NCI-H748 (cell line): ENCODE measurements around the gene ZNF630.
"Not testable (repeated sequence)": the region's sequence is repeated elsewhere in the genome, so short reads cannot be mapped to it uniquely, and the experiment has no call there.

Experiments used
- DNase-seq: peaks from one replicate; lab custom pipeline; 2025; ENCODE audit not compliant: unreplicated experiment; lab: John Stamatoyannopoulos, UW

ZNF630 gene

GRCh38 chrX:48071064-48071985 lies at the start of gene ZNF630:
Gene ZNF630, minus strand, starts transcription at chrX:48071640. Its CDS starts 4,754 bp downstream, at chrX:48066886.
- peak; percentile 80 for DNase-seq

DNA sequence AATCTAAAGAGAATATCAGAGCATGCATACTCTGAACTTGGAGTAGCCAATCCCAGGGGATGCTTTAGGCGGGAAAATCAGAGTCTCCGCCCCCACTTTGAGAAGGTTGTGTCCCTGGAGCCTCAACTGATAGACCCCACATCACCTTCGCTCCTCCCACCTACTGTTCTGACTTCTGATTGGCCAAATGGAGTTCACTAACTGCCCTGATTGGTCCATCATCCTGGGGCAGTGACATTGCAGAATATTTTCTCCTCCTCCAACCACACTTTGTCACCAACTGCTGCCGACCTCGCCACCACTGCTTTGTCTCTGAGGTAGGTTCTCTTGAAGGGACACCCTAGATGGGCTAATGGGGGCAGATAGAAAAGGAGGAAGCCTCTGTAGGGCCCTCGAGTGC lies 36.3 kb upstream of the ZNF630 start:
- DNase-seq: no peak

DNA sequence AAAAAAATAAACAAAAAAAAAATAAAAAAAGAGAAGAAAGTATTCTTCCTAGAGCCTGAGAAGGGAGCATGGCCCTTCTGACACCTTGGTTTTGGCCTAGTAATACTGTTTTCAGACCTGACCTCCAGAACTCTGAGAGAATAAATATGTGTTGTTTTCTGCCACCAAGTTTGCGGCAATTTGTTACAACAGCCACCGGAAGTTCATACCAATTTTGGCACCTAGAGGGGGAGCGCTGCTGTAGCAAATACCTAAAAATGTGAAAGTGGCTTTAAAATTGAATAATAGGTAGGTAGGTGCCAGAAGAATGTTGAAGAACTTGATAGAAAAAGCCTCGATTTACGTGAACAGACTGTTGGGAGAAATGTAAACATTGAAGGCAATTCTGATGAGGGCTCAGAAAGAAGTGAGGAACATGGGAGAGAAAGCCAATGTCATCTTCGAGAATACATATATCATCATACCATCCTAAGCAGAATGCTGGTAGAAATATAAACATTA lies 31.5 kb upstream of the ZNF630 start:
- DNase-seq: no peak

DNA sequence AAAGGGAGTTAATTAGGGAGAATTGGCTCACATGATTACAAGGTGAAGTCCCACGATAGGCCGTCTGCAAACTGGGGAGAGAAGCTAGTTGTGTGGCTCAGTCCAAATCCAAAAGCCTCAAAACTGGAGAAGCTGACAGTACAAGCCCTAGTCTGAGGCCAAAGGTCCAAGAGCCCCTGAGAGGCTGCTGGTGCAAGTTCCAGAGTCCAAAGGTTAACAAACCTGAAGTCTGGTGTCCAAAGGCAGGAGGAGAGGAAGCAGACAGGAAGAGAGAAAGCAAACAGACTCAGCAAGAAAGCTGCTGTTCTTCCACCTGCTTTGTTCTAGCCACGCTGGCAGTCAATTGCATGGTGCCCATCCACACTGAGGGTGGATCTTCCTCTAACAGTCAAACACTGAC lies 30.0 kb upstream of the ZNF630 start:
- DNase-seq: no peak

GRCh38 chrX:48092558-48092957 lies 21.1 kb upstream of the ZNF630 start:
- not testable (repeated sequence) for DNase-seq

GRCh38 chrX:48090123-48090522 lies 18.7 kb upstream of the ZNF630 start:
- no peak for DNase-seq

GRCh38 chrX:48086082-48086481 lies 14.6 kb upstream of the ZNF630 start:
- no peak for DNase-seq

- DNase-seq: no peak
Measured at GRCh38 chrX:48083706-48084105, 12.3 kb upstream of the ZNF630 start.

GRCh38 chrX:48083212-48083611 lies 11.8 kb upstream of the ZNF630 start:
- DNase-seq: peak; percentile 41

DNA sequence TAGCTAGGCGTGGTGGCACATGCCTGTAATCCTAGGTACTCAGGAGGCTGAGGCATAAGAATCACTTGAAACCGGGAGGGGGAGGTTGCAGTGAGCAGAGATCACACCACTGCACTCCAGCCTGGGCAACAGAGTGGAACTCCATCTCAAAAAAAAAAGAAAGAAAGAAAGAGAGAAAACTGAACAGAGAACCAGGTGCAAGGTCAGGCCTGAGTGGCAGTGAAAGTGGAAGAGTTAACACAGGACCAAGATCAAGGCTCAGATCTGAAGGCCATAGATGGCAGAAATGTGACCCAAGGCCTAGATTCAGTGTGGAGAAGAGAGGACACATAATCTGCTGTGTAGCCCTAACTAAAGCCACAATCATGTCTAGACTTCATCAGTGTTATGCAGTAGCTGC lies 4.9 kb upstream of the ZNF630 start:
- DNase-seq: no peak

DNA sequence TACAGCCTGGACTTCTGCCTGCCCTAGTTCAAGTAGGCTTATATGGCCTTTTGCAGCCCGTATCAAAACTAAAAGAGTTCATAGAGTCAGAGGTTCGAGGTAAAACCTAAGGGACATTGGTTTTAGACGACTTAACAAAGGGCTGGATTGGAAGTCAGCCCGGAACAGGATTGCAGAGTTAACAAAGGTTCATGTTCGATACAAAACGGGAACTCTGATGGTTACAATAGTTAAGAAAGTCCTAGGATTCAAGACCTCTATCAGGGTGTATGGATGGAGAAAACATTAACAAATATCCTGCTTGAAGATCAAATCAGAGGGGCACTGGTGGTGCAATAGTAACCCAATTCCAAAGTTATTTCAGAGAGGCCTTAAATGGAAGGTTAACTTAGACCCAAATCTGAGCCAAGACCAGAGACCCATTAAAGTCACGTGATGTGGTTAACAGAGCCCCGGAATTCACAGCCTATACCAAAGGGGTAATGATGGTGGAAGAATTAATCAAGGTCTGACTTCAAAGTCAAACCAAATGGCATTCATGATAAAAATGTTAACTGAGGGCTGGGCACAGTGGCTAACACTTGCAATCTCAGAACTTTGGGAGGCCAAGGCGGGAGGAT lies 656 bp upstream of the ZNF630 start:
- DNase-seq: no peak

DNA sequence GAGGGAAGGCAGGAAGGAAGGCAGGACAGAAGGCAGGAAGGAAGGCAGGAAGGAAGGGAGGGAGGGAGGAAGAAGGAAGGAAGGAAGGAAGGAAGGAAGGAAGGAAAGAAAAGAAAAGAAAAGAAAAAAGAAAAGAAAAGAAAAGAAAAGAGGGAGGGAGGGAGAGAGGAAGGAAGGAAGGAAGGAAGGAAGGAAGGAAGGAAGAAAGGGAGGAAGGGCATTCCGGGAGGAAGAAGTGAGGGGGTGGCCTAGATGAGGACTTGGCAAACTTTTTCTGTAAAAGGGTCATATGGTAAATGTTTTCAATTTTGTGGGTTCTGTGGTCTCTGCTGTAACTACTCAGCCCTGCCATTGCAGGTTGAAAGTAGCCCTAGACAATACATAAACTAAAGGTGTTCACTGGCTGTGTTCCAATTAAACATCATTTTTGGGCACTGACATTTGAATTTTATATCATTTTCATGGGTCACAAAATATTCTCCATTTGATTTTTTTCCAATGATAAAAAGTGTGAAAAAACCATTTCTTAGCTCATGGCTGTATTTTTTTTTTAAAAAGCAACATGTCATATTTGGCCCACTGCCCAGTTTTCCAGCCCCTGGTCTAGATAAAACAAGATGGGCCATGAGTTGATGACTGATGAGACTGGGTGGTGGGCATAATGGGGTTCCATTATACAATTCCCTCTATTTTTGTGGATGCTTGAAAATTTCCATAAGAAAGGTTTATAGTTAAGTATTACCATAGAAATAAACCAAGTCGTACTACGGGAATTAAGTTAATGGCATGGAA lies 3.1 kb downstream of the ZNF630 start:
- DNase-seq: no peak

- no peak for DNase-seq
Measured at GRCh38 chrX:48064261-48064660, 7.2 kb downstream of the ZNF630 start.

GRCh38 chrX:48059296-48059639 lies 12.2 kb downstream of the ZNF630 start:
- DNase-seq: no peak

- DNase-seq: no peak
Measured at GRCh38 chrX:48058621-48059295, 12.7 kb downstream of the ZNF630 start.

DNA sequence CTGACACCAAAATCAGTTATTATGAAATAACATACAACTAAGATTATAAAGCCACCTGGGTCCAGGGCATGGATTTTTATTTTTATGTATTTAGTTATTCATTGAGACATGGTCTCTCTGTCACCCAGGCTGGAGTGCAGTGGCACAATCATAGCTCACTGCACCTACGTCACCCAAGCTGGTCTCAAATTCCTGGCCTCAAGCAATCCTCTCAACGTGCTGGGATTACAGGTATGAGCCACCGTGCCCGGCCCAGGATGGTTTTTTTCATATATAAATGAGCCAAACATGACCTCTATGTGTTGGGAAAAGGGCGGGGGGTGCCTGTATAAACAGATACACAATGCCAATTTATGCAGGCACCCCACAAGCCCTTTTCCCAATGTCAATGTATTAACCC lies 24.6 kb downstream of the ZNF630 start:
- no peak for DNase-seq

DNA sequence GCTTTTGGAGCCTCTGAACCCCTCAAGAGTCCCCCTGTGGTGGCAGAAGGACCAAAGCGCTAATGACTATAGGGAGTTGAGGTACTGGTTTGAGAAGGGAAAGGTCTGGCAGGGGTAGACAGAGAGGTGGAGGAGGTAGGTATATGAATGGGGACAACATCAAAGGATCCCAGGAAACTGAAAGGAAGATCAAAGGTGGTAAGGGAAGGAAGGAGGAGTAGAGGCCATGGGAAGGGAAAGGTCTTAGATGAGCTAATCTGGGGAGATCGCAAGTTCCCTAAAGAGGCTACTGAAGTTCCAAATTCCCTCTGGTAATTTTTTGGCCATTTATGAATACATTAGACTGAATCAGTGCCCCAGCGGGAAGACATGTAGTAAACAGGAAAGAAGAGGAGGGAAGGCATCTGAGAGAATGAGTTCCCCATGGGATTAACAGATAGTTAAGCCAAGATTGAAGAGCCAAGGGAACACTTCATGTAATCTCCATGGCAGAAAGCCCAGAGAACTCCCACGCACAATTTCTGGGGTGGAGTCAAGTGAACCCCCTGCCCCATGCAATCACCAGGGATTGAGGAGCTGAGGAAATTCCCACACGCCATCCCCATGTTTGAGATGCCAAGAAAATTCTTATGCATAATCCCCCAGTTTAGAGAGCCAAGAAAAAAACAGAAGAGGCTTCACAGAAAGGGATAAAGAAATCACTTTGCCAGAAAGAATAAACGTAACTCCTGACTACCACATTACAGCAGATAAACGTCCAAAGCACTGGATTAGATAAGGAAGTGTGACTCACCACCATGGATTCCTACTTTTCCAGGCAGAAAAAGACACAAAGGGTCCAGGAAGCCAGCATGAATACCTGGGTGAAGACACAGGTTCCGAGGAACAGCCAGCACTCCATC lies 25.8 kb downstream of the ZNF630 start:
- no peak for DNase-seq

- DNase-seq: no peak
Measured at GRCh38 chrX:48043056-48043455, 28.4 kb downstream of the ZNF630 start.

DNA sequence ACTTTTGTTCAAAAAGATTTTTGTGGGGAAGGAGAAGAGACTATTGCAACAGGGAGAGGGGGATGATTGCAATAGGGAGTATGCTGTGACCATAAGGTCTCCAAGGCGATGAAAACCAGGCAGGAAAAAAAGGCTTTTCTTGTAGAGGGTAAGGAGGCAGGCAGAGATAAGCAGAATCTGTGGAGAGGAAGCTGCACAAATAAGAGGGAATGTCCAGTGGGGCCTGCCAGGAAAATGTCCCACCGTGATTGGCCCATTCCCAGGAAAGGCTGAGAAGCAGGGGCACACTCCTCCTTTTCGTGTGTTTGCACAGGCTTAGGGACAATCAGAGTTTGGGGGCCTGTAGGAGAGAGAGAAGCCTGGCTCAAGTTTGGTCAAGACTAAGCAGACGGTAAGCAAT lies 35.5 kb downstream of the ZNF630 start:
- no peak for DNase-seq

GRCh38 chrX:48030641-48031173 lies 40.7 kb downstream of the ZNF630 start:
- not testable (repeated sequence) for DNase-seq
